ENCODE results near the gene DCAF12L2. TPM values are rescaled to one million over a fixed set of nuclear protein-coding genes. Genes with fewer than 3 reads are reported as not detected.

DCAF12L2 gene
- total RNA-seq, 1 donor from 2014 or later = not detected

- no peak for DNase-seq (ENCODE audit: extremely low spot score in 2 of 2)
- H3K4me1 ChIP-seq = no peaks in the 10 kb centered on the region
- H3K27ac ChIP-seq = no peak overlapping the region
- H3K27me3 ChIP-seq = no peaks in the 10 kb centered on the region
- TF ChIP-seq CTCF (IDR thresholded peaks at IDR 0.05) = no peak
- TF ChIP-seq POLR2AphosphoS5 (IDR thresholded peaks at IDR 0.05; ENCODE audit: insufficient read depth in 1 of 2, low read depth in 1 of 2) = no peak
- no peak for TF ChIP-seq POLR2A (IDR thresholded peaks at IDR 0.05)
- intact Hi-C loops (cut with DNase I) = no loop called here
- no peaks in the 10 kb centered on the region for H3K36me3 ChIP-seq
- no peaks in the 10 kb centered on the region for H3K9me3 ChIP-seq
- H3K4me3 ChIP-seq = peak overlapping the region; percentile 33 to 37
These were observed 728 bp downstream of the DCAF12L2 start for GRCh38 chrX:126165401-126165720.

- Histone ChIP-seq H3K36me3 (no peaks in the 10 kb centered on the region), H3K27me3 (no peaks in the 10 kb centered on the region), H3K4me1 (no peaks in the 10 kb centered on the region), H3K9me3 (no peaks in the 10 kb centered on the region), H3K4me3 (no peak overlapping the region), H3K27ac (no peak overlapping the region)
- intact Hi-C loops (cut with DNase I) = no loop called here
- no peak for DNase-seq (ENCODE audit: extremely low spot score in 2 of 2)
- TF ChIP-seq POLR2AphosphoS5 (IDR thresholded peaks at IDR 0.05; ENCODE audit: insufficient read depth in 1 of 2, low read depth in 1 of 2) (no peak), CTCF (IDR thresholded peaks at IDR 0.05) (no peak), POLR2A (IDR thresholded peaks at IDR 0.05) (no peak)
These were observed 1.2 kb downstream of the DCAF12L2 start for GRCh38 chrX:126164689-126165400.

GRCh38 chrX:126164226-126164625 lies 1.9 kb downstream of the DCAF12L2 start:
- Histone ChIP-seq H3K27ac (no peak overlapping the region), H3K27me3 (no peaks in the 10 kb centered on the region), H3K9me3 (no peaks in the 10 kb centered on the region), H3K36me3 (no peaks in the 10 kb centered on the region), H3K4me3 (no peak overlapping the region), H3K4me1 (no peaks in the 10 kb centered on the region)
- intact Hi-C loops (cut with DNase I) = no loop called here
- no peak for DNase-seq (ENCODE audit: extremely low spot score in 2 of 2)
- TF ChIP-seq CTCF (IDR thresholded peaks at IDR 0.05) (no peak), POLR2AphosphoS5 (IDR thresholded peaks at IDR 0.05; ENCODE audit: insufficient read depth in 1 of 2, low read depth in 1 of 2) (no peak), POLR2A (IDR thresholded peaks at IDR 0.05) (no peak)

- no peak overlapping the region for H3K4me3 ChIP-seq
- H3K9me3 ChIP-seq = no peaks in the 10 kb centered on the region
- no peak for TF ChIP-seq POLR2AphosphoS5 (IDR thresholded peaks at IDR 0.05; ENCODE audit: insufficient read depth in 1 of 2, low read depth in 1 of 2)
- TF ChIP-seq POLR2A (IDR thresholded peaks at IDR 0.05) = no peak
- no peak for TF ChIP-seq CTCF (IDR thresholded peaks at IDR 0.05)
- H3K27me3 ChIP-seq = no peaks in the 10 kb centered on the region
- no peaks in the 10 kb centered on the region for H3K4me1 ChIP-seq
- intact Hi-C loops (cut with DNase I) = no loop called here
- no peak for DNase-seq (ENCODE audit: extremely low spot score in 2 of 2)
- H3K27ac ChIP-seq = no peak overlapping the region
- no peaks in the 10 kb centered on the region for H3K36me3 ChIP-seq
These were observed 25.1 kb downstream of the DCAF12L2 start for GRCh38 chrX:126141014-126141413.

GRCh38 chrX:126137899-126138298 lies 28.2 kb downstream of the DCAF12L2 start:
- intact Hi-C loops (cut with DNase I) = no loop called here
- TF ChIP-seq POLR2A (IDR thresholded peaks at IDR 0.05) (no peak), CTCF (IDR thresholded peaks at IDR 0.05) (no peak), POLR2AphosphoS5 (IDR thresholded peaks at IDR 0.05; ENCODE audit: insufficient read depth in 1 of 2, low read depth in 1 of 2) (no peak)
- no peak for DNase-seq (ENCODE audit: extremely low spot score in 2 of 2)
- no peaks in the 10 kb centered on the region for H3K36me3 ChIP-seq
- no peaks in the 10 kb centered on the region for H3K4me1 ChIP-seq
- no peaks in the 10 kb centered on the region for H3K27me3 ChIP-seq
- no peak overlapping the region for H3K27ac ChIP-seq
- no peak overlapping the region for H3K4me3 ChIP-seq
- no peaks in the 10 kb centered on the region for H3K9me3 ChIP-seq

Data from vagina (tissue), 2 donors.